AG08395 (cell line): Measurements from ENCODE around the gene KCNIP3.

Experiments used
- DNase-seq: peaks from one replicate; pipeline ENCODE4 v3.0.0; 2012; ENCODE audit warnings: mixed read lengths, low spot score

KCNIP3 gene

GRCh38 chr2:95294579-95295250, 2.4 kb upstream of the KCNIP3 start:
- DNase-seq = no peak

GRCh38 chr2:95295376-95295775, 1.8 kb upstream of the KCNIP3 start:
- DNase-seq = no peak

DNA sequence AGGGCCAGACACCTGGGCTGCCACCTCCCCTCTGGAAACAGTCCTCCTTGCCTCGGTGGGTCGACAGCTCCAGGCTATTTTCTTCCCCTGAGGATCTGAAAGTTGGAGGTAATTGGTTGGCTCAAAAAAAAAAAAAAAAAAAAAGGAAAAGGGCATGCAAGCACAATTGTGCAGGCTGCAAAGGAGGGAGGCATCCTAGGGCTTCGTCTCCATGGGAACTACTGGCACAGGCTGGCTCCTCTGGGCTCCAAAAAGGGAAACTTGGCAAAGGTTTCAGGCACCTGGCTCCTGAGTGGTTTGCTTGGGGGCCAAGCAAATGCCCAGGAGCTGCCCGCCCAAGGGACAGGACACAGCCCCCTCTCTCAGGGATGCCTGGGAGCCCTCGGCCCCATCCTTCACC, 1.1 kb upstream of the KCNIP3 start:
- no peak for DNase-seq

- DNase-seq = no peak
These were observed 670 bp downstream of the KCNIP3 start for GRCh38 chr2:95297639-95298395.

DNA sequence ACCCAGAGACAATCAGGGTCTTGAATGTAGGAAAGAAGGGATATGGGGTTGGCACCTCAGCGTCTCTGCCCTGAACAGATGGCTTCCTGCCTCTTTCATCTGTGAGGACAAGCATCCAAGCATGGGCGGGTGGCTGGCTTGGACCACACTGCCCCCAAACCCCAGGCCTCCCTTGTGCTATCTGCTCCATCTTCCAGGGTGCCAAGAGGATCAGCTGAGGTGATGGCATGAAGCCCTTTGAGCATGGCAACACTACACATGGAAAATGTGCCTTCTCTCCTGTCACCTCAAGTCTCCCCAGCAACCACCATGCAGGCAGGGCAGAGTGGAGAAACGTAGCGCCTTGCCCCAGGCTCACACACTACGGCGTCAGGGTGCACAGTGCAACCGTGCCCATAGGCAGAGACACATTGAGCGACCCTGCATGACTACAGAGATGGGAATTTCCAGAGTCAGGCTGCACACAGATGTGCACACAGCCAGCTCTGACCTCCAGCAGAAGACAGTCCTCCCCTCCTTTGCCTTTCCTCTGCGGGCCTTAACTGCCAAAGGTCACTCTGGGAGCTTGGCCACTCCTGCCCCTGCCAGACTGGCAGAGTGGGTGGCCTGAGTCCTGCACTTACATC, 1.5 kb downstream of the KCNIP3 start:
- no peak for DNase-seq

- DNase-seq = no peak
These were observed 2.8 kb downstream of the KCNIP3 start for GRCh38 chr2:95299961-95300360.

DNA sequence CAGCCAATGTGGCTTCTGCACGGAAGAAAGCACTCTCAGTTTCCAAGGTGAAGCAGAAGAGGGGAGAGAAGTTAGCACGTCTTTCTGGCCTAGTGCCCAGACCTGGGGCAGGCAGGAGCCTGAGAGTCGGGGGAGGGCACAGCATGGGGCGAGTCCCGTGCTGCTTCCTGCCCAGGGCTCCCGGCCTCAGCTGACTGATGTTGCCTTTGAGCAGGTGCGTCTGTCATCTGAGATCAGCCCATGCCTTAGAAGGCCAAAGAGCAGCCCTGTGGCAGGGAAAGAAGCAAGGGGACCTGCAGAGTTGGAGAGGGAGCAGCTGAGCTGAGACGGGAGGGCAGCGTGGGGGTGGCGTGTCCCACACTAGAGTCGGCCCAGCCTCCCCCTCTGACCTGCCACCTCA, 3.3 kb downstream of the KCNIP3 start:
- no peak for DNase-seq

DNA sequence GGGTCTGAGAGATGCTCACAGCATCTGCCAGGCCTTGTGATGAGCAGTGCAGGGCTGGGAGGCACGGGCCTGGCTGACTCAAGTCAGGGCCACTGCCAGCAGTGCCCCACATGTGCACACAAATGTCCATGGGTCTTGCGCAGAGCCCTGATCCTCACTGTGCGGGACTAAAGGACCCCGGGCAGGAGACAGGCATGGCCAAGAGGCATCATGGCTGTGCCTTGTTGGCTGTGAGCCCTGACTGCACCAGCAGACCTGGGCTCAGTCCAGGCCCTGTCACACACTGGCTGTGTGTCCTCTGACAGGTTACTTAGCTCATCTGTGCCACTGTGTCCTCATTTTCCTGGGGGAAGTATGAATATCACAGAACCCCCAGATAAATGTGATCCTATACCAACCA, 4.0 kb downstream of the KCNIP3 start:
- DNase-seq = no peak

DNA sequence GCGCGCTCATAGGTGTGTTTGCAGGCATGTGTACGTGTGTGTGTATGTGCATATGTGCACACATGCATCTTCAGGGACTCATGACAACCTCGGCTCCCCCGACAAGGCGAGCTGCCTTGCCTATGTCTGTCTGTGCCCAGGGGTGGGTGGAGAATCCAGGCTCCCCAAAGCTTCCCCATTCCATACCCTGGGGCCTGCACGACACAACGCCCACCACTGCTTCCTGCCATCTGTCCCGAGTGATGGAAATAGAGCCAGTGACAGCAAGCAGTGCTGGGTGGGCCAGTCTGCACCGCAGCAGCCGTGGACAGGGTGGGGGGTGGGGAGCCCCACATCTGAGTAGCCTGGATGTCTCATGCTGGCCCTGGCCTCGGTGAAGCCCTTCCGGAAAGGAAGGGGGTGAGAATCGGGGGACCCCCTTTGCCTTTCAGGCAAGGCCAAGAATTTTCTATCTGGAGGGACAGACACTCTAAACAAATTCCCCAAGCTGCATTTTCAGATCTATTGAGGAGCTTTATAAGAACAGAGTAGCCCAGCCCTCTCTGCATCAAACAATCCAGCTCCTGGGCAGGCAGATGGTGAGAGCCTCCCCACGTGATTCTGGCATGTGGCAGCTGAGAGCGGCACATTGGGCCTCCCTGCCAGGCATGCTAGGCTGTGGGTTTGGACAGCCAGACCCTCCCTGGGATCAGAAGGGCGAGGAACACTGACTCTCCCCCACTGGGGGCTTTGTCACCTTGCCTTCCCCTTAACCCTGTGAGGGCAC, 4.9 kb downstream of the KCNIP3 start:
- DNase-seq = no peak

GRCh38 chr2:95303191-95303919, 6.2 kb downstream of the KCNIP3 start:
- no peak for DNase-seq

DNA sequence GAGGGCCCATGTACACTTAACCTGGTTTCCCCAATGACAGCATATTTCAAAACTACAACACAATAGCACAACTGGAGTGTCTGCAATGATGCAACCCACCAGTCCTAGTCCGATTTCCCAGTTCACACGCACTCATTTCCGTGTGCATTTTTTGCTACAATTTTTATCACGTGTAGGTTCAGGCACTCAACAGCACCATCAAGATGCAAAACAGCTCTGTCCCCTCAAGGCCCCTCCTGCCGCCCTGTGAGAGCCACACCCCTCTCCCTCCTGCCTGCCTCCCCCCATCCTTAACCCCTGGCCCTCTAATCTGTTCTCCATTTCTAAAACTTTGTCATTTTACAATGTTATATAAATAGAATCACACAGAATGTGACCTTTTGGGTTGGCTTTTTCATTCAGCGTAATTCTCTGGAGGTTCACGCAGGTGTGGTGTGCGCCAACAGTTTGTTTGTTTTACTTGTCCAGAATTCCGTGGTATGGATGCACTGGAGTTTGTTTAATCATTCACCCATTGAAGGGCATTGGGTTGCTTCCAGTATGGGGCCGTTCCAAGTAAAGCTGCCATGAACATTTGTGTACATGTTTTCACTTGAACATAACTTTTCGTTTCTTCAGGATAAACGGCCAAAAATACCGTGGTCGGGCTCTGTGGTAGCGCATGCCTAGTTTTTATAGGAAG, 8.4 kb downstream of the KCNIP3 start:
- DNase-seq = no peak

DNA sequence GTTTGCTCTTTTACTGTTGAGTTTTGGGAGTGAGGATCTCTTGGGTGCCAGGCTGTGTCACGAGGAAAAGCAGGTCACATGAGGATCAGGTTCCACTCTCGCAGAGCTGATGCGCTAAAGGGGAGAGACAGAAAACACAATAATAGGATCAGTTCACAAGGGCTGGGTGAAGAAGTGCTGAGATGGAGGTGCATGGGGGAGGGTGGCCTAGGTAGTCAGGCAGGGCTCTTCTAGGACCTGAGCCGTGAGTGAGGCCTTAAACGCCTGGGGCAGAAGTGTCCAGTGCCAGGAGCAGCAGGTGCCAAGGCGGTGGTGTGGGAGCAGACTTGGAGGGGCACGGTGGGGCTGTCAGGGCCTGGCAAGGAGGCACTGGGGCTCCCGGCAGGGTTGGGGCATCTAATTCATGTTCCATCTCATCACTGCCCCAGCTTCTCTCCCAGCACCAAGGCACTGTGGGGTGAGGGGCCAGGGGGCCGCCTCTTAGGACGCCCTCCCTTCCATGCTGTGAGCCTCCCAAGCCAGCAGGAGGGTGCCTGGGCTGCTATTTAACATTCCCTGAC, 9.3 kb downstream of the KCNIP3 start:
- DNase-seq = no peak

GRCh38 chr2:95307036-95307435, 9.9 kb downstream of the KCNIP3 start:
- no peak for DNase-seq

GRCh38 chr2:95307878-95308277, 10.7 kb downstream of the KCNIP3 start:
- DNase-seq = no peak

DNA sequence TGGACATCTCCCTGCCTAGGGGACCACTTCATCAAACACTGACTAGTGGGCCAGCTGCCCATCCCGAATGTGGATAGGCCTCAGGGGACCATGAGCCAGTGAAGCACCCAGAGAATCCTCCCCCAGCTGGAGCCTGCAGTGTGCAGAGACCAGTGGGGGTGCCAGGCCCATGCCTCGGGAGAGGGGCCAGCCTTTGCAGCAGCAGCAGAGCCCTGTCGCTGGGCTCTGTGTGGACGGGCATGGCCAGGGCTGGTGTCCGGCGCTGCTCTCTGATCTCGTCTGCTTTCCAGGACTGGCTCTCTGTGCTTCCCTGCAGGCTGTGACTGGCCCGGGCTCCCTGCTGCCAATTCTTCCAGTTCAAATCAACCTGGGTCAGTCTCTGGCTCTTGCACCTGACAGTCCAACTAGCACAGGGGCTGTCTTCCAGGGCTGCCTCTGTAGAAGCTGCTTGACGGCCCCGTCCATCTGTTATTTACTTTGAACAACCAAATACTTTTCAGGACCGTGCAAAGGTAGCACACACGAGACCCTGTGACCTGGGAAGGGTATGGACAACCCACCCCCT, 11.4 kb downstream of the KCNIP3 start:
- no peak for DNase-seq

DNA sequence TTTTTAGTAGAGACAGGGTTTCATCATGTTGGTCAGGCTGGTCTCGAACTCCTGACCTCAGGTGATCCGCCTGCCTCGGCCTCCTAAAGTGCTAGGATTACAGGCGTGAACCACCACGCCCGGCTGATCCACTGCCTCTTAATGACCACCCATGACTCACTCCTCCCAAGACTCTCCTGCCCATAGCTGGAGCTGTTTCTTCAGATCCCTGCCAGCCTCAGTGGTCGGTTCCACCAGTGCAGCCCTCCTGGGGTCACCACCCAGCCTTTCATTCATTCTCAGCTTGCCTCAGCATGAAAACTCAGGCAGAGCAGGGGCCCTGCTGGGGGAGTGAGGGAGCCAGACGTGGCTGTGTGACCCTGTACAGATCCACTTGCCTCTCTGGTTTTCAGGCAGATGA, 12.5 kb downstream of the KCNIP3 start:
- DNase-seq = no peak

DNA sequence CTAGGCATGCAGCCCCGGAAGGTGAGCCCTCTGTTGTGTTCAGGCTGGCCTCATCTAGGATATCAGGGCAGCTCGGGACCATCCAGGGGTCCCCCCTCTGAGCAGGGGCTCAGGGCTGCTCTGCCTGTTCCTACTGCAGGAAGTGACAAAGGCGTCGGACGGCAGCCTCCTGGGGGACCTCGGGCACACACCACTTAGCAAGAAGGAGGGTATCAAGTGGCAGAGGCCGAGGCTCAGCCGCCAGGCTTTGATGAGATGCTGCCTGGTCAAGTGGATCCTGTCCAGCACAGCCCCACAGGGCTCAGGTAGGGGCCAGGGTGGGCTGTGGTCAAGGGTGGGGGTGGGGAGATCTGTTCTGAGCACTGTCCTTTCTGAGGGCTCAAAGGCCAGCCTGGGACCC, 13.1 kb downstream of the KCNIP3 start:
- DNase-seq = no peak

GRCh38 chr2:95310651-95311050, 13.5 kb downstream of the KCNIP3 start:
- DNase-seq = no peak

- DNase-seq = no peak
These were observed 14.8 kb downstream of the KCNIP3 start for GRCh38 chr2:95311815-95312542.
